GM18517 (cell line): ENCODE measurements around the gene USP40.

Source experiments
- ATAC-seq: cut with Tn5 transposase; IDR thresholded peaks from one replicate; pipeline ENCODE4 v1.9.1; 2021; ENCODE audit warnings: mild to moderate bottlenecking, moderate library complexity; ENCODE audit not compliant: unreplicated experiment

USP40 gene

DNA sequence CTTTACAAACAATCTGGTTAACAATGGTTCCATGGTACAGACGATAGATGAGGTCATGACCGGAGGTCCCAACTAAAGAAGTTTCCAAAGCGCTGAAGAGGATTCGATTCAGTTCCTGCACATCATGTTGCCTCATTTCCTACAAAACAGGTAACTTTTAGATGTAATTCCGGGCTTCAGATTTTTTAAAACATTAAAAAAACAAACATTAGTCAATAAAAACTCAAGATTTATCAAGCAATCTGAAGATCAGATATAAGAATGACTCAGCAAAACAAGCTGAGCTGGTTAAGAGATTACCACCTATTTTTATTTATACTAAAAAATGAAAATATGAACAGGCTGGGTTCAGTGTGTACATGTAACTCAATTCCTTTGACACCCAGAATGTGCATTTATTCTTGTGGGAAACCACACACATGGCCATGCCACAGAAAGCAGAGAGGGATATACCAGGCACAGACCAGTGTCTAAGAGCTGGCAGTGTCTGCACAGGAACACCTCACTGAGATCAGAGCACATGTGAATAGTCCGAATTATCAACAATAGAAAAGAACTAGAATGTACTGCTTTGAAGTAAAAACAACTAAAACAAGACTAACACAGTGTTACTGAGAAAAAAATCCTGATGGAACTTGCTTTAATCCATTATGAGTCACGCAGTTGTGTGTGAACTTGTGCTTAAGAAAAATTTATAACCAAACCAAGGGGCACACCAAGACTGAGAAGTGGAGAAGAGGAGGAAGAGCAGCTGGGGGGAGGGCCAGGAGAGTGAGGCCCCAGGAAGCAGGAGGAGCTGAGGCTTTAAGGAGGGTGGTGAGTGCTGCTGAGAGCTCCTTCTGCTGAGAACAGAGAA is 9.5 kb downstream of the USP40 start:
- ATAC-seq, result no peak

DNA sequence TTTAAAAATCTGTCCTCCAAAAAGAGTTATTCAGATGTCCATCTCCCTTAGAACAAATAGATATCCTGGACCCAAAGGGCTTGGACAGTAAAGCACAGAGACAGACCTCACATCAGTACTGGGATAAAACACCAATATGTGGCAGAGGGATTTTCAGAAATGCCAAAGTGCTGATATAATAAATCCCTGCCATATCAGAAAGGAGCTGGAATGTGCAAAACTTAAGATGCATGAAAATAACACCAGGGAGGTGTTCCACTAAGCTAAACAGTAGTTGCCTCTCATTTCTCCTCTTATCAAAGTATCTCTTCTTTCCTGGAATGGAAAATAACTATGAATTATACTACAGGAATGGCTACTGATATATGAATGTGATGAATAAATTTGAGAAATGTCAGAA is 13.2 kb downstream of the USP40 start:
- no peak for ATAC-seq

DNA sequence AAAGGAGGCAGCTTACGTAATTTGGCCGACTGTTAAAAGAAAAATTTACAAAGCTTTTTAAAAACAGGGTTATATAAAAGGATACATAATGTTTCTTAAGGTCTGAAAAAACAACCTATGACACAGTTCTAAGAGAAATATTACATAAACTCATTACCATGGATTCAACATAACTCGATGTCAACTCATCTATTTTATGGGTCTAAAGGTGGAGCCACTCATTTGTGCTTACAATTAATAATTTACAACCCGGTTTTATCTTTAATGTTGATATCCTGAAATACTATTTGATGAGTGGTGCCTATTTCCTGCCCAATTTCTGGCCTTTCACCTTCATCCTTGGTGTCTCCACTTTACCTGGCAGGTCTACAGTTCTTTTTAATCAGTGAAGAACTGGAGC is 15.1 kb downstream of the USP40 start:
- no peak for ATAC-seq

DNA sequence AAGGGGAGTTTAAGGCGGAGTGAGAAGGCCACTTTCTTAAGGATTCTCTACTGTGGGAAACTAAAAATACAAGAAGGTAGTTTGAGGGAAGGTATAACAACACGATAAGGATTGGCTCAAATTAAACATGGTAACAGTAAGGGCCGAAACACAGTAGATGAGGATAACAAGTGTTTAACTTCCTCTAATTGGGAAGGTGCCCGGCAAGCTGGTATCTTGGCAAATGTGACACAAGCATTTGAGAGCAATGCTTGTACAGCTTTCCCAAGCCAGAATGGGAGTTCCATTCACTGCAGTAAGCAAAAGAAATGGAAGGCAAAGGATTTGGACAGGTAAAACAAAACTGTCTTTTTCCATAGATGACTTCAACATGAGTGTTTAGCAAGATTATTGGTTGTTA is 19.8 kb downstream of the USP40 start:
- ATAC-seq, result no peak

DNA sequence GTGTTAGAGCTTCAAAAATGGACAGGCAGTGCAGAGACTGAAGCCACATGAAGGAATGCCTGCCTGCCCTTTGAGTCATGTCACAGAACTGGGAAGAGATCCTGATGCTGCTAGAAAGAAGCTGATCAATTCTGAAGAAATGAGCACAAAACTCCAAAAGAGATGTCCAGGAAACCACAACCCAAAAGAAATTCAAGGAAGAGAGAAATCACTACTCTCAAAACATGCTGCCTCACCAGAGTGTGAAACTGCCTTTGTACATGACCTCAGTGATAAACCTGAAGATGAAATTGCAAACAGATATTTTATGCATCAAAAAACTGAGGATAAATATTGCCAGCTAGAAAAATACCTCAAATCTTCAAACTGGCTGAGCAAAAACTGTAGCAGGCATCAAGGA is 20.5 kb downstream of the USP40 start:
- no peak for ATAC-seq

DNA sequence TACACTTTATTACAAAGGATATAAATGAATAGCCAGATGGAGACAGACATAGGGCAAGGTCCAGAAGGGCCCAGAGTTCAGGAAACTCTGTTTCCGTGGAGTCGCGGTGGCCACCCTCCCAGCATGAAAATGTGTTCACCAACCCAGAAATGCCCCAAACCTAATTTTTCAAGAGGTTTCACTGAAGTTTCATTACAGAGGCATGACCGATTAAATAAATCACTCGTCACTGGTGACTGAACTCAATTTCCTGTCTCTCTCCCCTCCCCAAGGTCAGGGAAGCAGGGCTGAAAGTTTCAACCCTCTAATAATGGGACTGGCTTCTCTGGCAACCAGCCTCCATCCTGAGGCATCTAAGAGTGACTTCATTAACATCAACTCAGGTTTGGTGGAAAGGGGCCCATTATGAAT is 22.4 kb downstream of the USP40 start:
- no peak for ATAC-seq

DNA sequence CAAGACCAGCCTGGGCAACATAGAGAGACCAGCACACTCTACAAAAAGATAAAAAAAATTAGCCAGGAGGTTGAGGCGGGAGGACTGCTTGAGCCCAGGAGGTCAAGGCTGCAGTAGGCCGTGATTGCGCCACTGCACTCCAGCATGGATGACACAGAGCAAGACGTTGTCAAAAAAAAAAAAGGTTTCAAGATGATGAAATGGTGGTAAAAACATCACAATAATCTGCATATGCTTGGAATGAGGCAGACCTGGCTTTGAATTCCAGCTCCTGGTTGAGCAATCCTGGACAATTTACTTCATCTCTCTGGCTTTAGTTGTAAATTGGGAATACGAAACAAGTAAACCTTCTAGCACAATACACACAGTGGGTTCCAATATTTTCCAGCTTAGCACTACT is 24.1 kb downstream of the USP40 start:
- ATAC-seq, result no peak

DNA sequence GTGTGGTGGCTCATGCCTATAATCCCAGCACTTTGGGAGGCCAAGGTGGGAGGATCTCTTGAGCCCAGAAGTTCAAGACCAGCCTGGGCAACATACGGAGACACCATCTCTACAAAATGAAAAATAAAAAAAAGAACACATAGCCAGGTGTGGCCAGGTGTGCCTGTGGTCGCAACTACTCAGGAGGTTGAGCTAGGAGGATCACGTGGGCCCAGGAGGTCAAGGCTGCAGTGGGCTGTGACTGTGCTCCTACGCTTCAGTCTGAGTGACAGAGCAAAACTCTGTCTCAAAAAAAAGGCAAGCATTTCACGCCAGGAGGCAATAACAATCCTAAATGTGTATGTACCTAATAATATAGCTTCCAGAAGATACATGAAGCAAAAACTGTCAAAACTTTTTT is 27.8 kb downstream of the USP40 start:
- ATAC-seq, result no peak

DNA sequence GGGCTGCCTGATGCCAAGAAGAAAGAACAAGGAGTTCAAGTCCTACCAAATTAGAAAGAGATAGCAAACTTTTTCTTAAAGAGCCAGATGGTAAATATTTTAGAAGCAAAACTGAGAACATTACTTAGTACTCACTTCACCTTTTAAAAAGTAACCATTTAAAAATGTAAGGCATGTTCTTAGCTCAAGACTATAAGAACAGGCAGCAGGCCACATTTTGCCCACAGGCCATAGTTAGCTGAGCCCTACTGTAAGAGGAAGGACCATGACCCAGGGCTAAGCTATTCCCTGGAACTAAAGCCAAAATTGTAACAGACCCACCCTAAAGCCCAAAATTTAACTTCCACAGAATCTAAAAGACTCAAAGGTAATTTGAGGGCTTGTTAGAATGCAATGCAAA is 31.3 kb downstream of the USP40 start:
- no peak for ATAC-seq

DNA sequence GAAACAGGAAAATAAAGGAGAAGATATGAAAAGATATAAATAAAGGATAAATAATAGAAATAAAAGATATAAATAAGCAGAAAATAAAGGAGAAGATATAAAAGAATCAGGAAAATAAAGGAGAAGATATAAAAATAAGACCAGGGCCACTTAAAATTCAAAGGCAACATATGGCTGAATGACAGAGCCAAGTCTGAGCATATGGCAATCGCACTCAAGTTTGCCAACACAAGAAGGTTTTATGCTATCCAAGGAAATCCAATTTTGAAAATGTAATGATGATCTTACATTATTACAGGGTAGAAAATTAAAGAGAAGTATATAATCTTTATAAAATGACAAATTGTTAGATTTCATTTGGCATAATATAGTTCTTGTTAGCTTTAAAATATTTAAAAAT is 33.6 kb downstream of the USP40 start:
- ATAC-seq, result no peak

DNA sequence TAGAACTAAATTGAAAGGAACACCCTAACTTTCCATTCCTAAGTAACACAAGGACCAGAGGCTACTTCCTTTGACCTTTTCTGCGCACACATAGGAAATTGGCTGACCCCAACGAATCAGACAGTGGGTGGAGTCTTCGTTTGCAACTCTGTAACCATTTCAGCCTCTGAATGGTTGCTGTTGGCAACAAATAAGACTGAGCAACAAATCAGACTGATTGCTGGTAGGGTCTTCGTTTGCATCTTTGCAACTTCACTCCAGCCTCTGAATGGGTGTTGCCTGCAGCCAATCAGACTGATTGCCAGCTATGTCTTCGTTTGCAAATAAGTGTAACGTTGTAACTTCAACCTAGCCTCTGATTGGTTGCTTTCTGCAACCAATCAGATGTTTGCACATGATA is 34.6 kb downstream of the USP40 start:
- ATAC-seq, result no peak

DNA sequence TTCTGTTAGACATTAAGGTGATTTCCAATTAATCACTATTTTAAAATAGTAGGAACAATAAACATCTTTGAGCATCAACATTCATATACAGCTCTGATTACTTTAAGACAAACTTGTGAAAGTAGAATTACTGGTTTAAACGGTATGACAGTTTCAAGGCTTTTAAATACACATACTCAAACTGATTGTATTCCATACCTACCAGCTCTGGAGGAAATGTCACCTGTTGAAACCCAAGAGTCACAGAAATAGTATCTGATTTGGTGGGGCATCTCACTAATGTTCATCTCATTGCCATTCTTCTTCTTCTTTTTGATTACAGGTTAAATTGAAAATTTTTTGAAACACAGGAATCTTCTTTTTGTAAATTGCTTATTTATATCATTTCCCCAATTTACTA is 36.2 kb downstream of the USP40 start:
- no peak for ATAC-seq

DNA sequence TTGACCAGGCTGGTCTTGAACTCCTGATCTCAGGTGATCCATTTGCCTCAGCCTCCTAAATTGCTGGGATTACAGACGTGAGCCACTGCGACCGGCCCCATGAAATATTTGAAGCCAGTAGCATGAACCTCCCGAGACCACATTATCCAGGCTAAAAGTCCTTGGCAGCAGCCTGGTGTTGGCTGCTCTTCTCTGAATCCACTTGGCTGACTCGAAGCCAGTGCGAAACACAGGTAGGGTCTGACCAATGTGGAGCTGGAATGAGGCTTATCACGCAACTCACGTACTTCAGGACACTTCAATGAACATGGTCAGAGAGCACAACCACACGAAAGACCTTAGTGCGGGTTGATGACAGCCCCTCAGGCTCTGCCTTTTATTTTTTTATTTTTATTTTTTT is 38.4 kb downstream of the USP40 start:
- no peak for ATAC-seq

DNA sequence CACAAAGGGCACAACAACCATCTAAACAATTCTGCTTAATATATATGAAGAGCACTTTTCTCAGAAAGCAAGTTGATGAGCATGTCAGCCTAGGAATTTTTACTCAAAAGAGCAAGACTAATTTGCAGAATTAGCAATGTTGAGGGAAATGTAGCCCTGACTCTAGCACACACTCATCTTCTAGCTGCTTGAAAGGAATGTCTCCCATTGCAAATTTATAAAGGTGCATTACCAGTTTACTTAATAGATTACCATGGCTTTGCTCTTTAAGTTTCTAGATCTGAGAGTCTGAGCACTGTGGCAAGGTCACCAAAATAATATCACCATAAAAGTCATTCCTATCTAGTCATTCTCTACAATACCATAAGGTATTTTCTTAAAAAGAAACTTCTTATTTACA is 40.8 kb downstream of the USP40 start:
- no peak for ATAC-seq

DNA sequence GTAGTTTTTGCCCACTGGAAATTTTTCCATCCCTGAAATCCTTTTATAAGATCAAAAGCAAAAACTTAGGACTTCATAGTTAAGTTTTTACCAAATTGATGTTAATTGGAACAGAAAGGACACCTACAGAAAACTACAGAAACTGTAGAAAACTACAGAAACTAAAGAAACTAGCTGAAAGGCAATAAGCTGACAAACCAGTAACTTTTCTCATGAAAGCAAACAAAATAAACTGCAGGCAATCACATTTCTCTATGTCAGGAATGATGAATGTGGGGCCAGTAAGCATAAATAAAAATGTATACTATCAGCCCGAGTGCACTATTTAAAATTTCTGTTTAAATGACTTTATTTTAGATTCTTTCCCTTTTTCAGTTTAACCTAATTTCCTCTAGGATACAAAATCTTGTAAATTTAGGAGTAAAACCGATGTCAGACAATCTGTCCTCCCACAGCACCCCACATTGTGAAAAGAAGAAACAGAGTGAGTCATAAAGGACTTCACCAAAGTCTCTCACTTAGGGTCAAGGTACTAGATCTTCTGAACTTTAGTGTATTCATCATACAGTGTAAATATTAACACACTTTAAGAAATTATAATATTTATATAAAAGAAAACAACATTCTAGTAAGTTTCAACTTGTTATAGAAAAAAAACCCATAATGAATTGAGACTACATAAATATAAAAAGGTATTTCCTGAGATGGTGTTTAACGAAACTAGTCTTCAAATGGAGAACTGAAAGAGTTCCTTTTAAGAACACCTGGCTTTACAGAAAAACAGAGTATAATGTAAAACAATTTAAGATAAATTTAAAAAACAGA is 46.6 kb downstream of the USP40 start:
- ATAC-seq, result peak; percentile 95

DNA sequence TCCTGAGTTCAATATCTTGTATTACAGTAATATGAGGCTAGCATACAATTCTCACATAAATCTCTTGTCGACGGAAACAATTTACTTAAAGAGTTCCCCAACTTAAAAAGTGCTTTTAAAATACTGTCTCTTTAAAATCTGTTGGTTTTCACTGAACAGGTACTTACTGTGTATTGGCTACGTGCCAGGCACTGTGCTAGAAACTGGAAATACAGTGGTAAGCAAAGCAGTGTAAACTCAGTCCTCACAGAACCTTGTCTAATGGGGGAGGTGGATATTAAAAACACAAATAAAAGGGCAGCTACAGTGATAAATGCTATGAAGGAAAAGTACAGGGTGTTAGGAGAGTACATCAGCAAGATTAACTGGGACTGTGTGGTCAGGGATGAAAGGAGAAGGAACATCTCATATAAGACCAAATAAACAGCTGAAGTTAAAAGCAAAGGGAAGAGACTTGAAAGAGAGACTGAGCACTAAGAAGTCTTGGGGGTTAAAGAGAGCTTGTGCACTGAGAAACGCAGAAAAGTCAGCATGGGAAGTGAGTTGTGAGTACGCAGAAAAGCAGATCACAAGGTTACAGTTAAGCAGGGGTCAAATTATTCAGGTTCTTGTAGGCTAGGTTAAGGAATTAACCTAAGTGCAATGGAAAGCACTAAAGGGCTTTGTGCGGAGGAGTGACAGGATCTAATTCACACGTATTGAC is 52.5 kb downstream of the USP40 start:
- no peak for ATAC-seq

DNA sequence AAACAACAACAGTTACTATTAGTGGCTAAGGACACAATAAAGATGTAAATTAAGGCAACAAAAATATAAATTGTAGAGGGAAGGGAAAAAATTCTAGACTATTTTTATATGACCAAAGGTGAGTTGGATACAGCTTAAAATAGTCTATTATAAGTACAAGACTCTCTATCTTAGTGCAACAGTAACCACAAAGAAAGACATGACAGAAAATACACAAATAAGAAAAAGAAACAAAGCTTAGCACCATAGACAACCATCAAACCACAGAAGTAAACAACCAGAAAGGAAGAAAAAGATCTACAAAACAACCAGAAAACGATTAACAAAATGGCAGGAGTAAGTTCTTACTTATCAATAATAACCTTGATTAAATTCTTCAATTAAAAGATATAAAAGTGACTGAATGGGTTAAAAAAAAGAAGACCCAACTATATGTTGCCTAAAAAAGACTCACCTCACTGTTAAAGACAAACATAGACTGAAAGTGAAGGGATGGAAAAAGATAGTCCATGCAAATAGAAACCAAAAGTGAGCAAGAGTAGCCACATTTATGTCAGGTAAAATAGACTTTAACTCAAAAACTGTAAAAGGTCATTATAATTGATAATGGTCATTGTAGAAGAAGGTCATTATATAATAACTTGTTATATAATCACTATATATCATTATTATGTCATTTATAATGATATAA is 62.5 kb downstream of the USP40 start:
- peak; percentile 59 for ATAC-seq

DNA sequence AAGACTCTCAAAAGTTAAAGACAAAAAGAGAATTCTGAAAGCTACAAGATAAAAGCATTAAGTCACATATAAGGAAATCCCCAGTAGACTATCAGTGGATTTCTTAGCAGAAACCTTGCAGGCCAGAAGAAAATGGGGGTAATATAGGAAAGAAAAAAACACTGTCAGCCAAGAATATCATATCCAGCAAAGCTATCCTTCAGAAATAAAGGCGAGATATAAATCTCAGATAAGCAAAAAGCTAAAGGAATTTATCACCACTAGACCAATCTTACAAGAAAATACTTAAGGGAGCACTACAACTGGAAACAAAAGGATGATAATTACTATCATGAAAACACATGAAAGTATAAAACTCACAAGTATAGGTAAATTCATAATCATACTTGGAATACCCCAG is 63.1 kb downstream of the USP40 start:
- ATAC-seq, result no peak

DNA sequence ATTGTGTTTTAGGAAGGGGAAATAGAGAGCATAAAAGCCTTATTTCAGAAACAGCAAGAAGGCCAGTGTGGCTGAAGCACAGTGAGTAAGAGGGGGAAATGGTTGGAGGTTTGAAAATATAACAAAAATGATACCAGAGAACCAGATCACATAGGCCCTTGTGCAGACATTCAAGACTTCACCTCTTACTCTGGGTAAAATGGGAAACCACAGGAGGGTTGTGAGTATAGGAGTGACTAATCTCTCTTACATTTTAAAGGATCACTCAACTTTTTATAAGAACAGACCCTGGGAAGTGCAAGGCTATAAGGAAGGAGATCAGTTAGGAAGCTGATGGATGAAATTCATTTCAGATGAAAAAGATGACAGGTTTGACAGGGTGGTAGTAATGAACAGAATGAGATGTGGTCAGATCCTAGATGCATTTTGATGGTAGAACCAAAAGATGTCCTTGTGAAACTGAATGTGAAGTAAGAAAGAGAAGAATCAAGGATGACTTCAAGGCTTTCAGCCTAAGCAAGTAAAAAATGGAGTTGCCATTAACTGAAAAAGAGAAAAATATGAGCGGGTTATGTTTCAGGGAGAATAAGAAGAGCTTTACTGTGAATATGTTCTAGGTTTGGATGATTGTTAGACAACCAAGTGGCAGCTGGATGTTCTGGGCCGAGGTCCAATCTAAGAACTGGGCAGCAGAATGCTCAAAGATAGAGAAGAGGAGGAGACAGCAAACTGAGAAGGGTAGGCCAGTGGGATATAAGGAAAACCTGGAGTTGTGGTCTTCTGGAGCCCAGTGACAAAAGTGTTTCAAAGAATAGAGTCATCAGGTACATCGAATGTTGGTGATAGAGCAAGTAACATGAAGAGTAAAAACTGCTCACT is 65.1 kb downstream of the USP40 start:
- no peak for ATAC-seq

DNA sequence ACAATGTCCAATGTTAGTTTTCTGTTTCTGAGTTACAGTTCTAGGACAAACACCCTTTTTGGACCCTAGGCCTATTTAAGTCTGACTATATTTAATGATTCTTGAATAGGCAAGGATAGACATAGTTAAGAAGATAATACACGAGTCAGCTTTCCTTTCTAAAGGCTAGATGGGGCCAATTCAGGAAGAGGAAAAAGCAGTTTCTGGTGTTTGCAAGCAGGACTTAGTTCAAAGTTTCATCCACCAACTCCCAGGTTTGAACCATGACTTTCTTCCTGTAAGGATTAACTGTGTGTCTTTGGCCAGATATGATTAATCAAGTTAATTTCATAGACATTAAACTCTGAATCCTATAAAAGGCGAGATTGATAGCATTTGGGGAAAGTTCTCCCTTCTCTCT is 66.7 kb downstream of the USP40 start:
- no peak for ATAC-seq
